ENCODE data around the gene LMBR1L. TPM values are rescaled to one million over a fixed set of nuclear protein-coding genes. Genes with fewer than 3 reads are reported as not detected.

LMBR1L gene
- polyA plus RNA-seq, 3 donors = 22.0 to 104 (median 25.9) TPM

GRCh38 chr12:49154221-49154620 is 43.6 kb upstream of the LMBR1L start:
- H3K9me3 Mint-ChIP-seq = no peaks in the 10 kb centered on the region
- intact Hi-C loops (cut with micrococcal nuclease) = no loop called here
- no peak overlapping the region for H2AFZ ChIP-seq (ENCODE audit: insufficient read depth, low read depth, low read length, poor library complexity, severe bottlenecking)
- H3K4me3 Mint-ChIP-seq = no peak overlapping the region
- no peak overlapping the region for H3K4me2 ChIP-seq (replicated peaks; ENCODE audit: extremely low read depth, low read length, poor library complexity, severe bottlenecking)
- H3K79me2 ChIP-seq (ENCODE audit: insufficient read depth, low read length) = no peaks in the 10 kb centered on the region
- no peak for DNase-seq
- H3K27me3 ChIP-seq (ENCODE audit: control insufficient read depth in 2 of 2, insufficient read depth in 2 of 2, low read length in 2 of 2) = no peaks in the 10 kb centered on the region
- no peaks in the 10 kb centered on the region for H3K36me3 Mint-ChIP-seq
- H3K27ac ChIP-seq (ENCODE audit: low read depth in 1 of 2, low read length in 2 of 2) = no peak overlapping the region
- peaks cover 0 to 4% of the 10 kb centered on the region in 2 donors for H3K4me1 ChIP-seq (ENCODE audit: control insufficient read depth in 1 of 2, insufficient read depth in 2 of 2, low read length in 2 of 2)
- peaks cover 2% of the 10 kb centered on the region for H3K4me1 Mint-ChIP-seq
- no peaks in the 10 kb centered on the region for H3K9me3 ChIP-seq (replicated peaks in 1 of 2; ENCODE audit: control insufficient read depth in 1 of 2, insufficient read depth in 1 of 2, low read length in 2 of 2)
- no peak for TF ChIP-seq CTCF (IDR thresholded peaks at IDR 0.05)
- H3K36me3 ChIP-seq (replicated peaks in 1 of 2; ENCODE audit: control insufficient read depth in 1 of 2, insufficient read depth in 2 of 2, low read length in 2 of 2) = no peaks in the 10 kb centered on the region
- H3K9ac ChIP-seq (ENCODE audit: insufficient read depth, low read length, poor library complexity, severe bottlenecking) = no peak overlapping the region
- H3K4me3 ChIP-seq (replicated peaks in 1 of 3; ENCODE audit: low read depth in 2 of 3, low read length in 3 of 3) = no peak overlapping the region
- no CpG with 5 or more reads among the region's 3 CpGs for WGBS (ENCODE audit: insufficient coverage)
- no peaks in the 10 kb centered on the region for H4K20me1 ChIP-seq (ENCODE audit: insufficient read depth, low read length)
- peaks cover 0 to 3% (median 2%) of the 10 kb centered on the region in 3 donors for H3K27me3 Mint-ChIP-seq (ENCODE audit: low read depth in 3 of 3)
- H3K27ac Mint-ChIP-seq = no peak overlapping the region

GRCh38 chr12:49147384-49147783 is 36.7 kb upstream of the LMBR1L start:
- Histone ChIP-seq H4K20me1 (ENCODE audit: insufficient read depth, low read length) (no peaks in the 10 kb centered on the region), H3K4me2 (replicated peaks; ENCODE audit: extremely low read depth, low read length, poor library complexity, severe bottlenecking) (no peak overlapping the region), H3K27ac (ENCODE audit: low read depth in 1 of 2, low read length in 2 of 2) (no peak overlapping the region), H3K79me2 (ENCODE audit: insufficient read depth, low read length) (no peaks in the 10 kb centered on the region), H3K4me1 (ENCODE audit: control insufficient read depth in 1 of 2, insufficient read depth in 2 of 2, low read length in 2 of 2) (peaks cover 0 to 6% of the 10 kb centered on the region in 2 donors), H3K36me3 (replicated peaks in 1 of 2; ENCODE audit: control insufficient read depth in 1 of 2, insufficient read depth in 2 of 2, low read length in 2 of 2) (no peaks in the 10 kb centered on the region), H3K4me3 (replicated peaks in 1 of 3; ENCODE audit: low read depth in 2 of 3, low read length in 3 of 3) (no peak overlapping the region), H3K27me3 (ENCODE audit: control insufficient read depth in 2 of 2, insufficient read depth in 2 of 2, low read length in 2 of 2) (no peaks in the 10 kb centered on the region), H2AFZ (ENCODE audit: insufficient read depth, low read depth, low read length, poor library complexity, severe bottlenecking) (no peak overlapping the region), H3K9me3 (replicated peaks in 1 of 2; ENCODE audit: control insufficient read depth in 1 of 2, insufficient read depth in 1 of 2, low read length in 2 of 2) (no peaks in the 10 kb centered on the region), H3K9ac (ENCODE audit: insufficient read depth, low read length, poor library complexity, severe bottlenecking) (no peak overlapping the region)
- Mint-ChIP-seq H3K4me3 (no peak overlapping the region), H3K4me1 (peaks cover 4% of the 10 kb centered on the region), H3K27ac (no peak overlapping the region), H3K27me3 (ENCODE audit: low read depth in 3 of 3) (no peaks in the 10 kb centered on the region), H3K36me3 (peaks cover 0 to 2% of the 10 kb centered on the region in 2 donors), H3K9me3 (no peaks in the 10 kb centered on the region)
- no peak for DNase-seq
- intact Hi-C loops (cut with micrococcal nuclease) = no loop called here
- TF ChIP-seq CTCF (IDR thresholded peaks at IDR 0.05) = no peak
- WGBS (ENCODE audit: insufficient coverage) = no CpG with 5 or more reads among the region's 2 CpGs
